ENCODE measurements around the gene ELP4. TPM values are rescaled to one million over a fixed set of nuclear protein-coding genes. Genes with fewer than 3 reads are reported as not detected.
"Not testable (repeated sequence)": the region's sequence is repeated elsewhere in the genome, so short reads cannot be mapped to it uniquely, and the experiment has no call there.

Gene ELP4
- total and polyA plus RNA-seq, 12 donors = 9.8 to 19.5 (median 15.9) TPM

DNA sequence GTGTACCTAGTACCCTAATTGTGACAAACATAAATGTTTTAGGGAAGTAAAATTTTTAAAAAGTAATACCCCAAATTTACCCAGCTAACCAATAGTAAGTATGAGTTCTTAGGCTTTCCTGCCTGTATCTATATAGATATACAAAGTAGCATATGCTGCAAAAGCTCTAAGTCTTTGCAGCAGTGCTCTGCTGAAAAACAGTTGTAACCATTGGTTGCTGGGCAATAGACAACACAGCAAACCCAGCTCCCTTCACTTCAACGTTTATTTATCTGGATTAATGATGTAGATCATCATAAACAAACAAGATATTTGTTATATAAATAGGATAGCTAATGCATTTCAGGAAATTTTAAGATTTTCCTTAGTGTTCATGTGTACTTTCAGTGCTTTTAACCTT lies 218.9 kb downstream of the ELP4 start:
- ATAC-seq (no peak), DNase-seq (no peak)
- TF ChIP-seq, protein P1, sequence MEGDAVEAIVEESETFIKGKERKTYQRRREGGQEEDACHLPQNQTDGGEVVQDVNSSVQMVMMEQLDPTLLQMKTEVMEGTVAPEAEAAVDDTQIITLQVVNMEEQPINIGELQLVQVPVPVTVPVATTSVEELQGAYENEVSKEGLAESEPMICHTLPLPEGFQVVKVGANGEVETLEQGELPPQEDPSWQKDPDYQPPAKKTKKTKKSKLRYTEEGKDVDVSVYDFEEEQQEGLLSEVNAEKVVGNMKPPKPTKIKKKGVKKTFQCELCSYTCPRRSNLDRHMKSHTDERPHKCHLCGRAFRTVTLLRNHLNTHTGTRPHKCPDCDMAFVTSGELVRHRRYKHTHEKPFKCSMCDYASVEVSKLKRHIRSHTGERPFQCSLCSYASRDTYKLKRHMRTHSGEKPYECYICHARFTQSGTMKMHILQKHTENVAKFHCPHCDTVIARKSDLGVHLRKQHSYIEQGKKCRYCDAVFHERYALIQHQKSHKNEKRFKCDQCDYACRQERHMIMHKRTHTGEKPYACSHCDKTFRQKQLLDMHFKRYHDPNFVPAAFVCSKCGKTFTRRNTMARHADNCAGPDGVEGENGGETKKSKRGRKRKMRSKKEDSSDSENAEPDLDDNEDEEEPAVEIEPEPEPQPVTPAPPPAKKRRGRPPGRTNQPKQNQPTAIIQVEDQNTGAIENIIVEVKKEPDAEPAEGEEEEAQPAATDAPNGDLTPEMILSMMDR (IDR thresholded peaks at IDR 0.05) = no peak
- WGBS, 2 donors = 35 to 41% methylated on average over 1 of the region's 1 CpG
- intact Hi-C loops (cut with DNase I) = no loop called here
- Histone ChIP-seq H3K4me3 (no peak overlapping the region), H3K27me3 (no peaks in the 10 kb centered on the region), H3K36me3 (peaks cover 0 to 19% (median 0%) of the 10 kb centered on the region in 9 donors), H3K9me3 (peaks cover 0 to 28% (median 3%) of the 10 kb centered on the region in 11 donors), H3K4me1 (no peaks in the 10 kb centered on the region), H3K27ac (no peak overlapping the region)

DNA sequence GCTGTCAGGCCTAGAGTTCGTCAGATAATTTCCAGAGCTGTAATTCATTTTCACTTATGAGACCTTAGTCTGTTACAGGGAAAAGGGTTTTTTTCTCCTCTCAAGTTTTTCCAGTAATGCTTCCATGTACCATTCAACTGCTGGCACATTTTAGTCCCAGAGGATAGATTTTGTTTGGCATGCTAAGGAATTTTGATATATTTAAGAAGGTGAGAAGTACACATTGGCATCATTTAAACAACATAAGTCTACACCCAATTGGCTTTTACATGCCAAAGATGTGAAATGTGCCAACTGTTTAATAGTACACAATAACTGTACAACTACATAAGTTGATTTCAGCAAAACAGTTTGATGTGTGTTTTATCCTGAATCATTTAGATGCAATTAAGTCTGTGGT lies 230.6 kb downstream of the ELP4 start:
- peaks cover 0 to 46% (median 7%) of the 10 kb centered on the region in 11 donors for H3K9me3 ChIP-seq
- TF ChIP-seq, protein P1 (IDR thresholded peaks at IDR 0.05) = no peak
- H3K27ac ChIP-seq = no peak overlapping the region
- peaks cover 0 to 5% (median 0%) of the 10 kb centered on the region in 9 donors for H3K36me3 ChIP-seq
- no peak for ATAC-seq
- H3K4me1 ChIP-seq = no peaks in the 10 kb centered on the region
- intact Hi-C loops (cut with DNase I) = no loop called here
- no peaks in the 10 kb centered on the region for H3K27me3 ChIP-seq
- no peak for DNase-seq
- H3K4me3 ChIP-seq = no peak overlapping the region
- 87 to 95% methylated on average over 1 of the region's 1 CpG for WGBS, 2 donors

DNA sequence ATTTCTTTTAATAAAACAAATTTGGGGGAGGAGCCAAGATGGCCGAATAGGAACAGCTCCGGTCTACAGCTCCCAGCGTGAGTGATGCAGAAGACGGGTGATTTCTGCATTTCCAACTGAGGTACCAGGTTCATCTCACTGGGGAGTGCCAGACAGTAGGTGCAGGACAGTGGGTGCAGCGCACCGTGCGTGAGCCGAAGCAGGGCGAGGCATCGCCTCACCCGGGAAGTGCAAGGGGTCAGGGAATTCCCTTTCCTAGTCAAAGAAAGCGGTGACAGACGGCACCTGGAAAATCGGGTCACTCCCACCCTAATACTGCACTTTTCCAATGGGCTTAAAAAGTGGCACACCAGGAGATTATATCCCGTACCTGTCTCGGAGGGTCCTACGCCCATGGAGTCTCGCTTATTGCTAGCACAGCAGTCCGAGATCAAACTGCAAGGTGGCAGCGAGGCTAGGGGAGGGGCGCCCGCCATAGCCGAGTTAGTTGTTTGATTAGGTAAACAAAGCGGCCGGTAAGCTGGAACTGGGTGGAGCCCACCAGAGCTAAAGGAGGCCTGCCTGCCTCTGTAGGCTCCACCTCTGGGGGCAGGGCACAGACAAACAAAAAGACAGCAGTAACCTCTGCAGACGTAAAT lies 231.3 kb downstream of the ELP4 start:
- ATAC-seq; H3K36me3 ChIP-seq; intact Hi-C loops (cut with DNase I); DNase-seq; H3K27ac ChIP-seq; H3K4me3 ChIP-seq; H3K4me1 ChIP-seq; H3K27me3 ChIP-seq: not testable (repeated sequence)
- H3K9me3 ChIP-seq = peaks cover 0 to 43% (median 7%) of the 10 kb centered on the region in 11 donors
- WGBS, 2 donors = 93 to 97% methylated on average over 26 of the region's 26 CpGs

DNA sequence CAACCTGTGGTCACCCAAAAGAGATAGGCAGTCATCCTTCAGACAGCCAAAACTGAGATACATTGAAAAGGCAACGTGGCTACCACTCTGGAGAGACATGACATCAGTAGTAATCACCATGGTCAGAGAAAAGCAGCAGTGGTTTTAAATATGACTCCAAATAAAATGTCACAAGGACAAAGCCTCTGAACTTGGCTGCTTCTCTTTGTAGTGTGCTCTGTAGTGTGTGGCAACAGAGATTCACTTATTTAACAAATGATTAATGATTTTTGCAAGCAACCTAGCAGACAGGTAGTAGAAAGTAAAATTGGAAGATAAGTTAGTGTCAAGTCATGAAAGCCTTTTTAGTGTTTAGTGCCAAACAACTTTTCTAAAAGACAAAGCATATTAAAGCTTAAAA lies 238.0 kb downstream of the ELP4 start:
- Histone ChIP-seq H3K27me3 (no peaks in the 10 kb centered on the region), H3K36me3 (no peaks in the 10 kb centered on the region), H3K4me3 (no peak overlapping the region), H3K4me1 (no peaks in the 10 kb centered on the region), H3K9me3 (peaks cover 0 to 6% (median 0%) of the 10 kb centered on the region in 11 donors), H3K27ac (no peak overlapping the region)
- ATAC-seq (no peak), DNase-seq (no peak)
- WGBS, 2 donors = 31 to 52% methylated on average over 1 of the region's 1 CpG
- TF ChIP-seq, protein P1 (IDR thresholded peaks at IDR 0.05) = no peak
- intact Hi-C loops (cut with DNase I) = no loop called here

DNA sequence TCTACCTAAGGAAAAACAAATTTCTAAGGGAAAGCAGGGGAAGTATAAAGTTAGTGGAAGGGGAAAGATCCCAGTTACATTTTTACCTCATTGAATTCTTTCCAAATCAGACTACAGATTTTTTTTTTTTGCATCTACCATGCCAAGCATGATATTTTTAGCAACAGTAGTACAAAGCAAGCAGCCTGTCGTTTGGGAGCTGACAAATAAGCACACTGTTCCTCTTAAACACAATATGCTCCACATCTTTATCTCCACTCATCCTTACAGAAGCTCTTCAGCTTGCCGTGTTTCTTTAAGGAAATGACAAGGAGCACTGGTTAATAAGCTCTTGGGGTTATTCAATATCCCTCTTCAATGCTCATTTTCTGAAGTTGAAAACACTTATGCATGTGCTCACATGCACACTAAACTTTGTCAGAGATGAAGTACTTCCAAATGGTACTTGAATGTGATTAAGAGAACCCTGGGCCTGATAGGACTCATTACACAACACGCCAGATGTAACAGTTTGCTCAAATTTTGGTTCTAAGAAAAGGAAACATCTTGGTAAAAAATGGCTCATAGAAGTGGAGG lies 247.8 kb downstream of the ELP4 start:
- TF ChIP-seq, protein P1 (IDR thresholded peaks at IDR 0.05) = no peak

More for the DNA sequence above, 247.8 kb downstream of the ELP4 start:
- Histone ChIP-seq H3K36me3 (no peaks in the 10 kb centered on the region), H3K27ac (no peak overlapping the region), H3K4me3 (no peak overlapping the region), H3K27me3 (no peaks in the 10 kb centered on the region), H3K4me1 (peaks cover 0 to 16% (median 7%) of the 10 kb centered on the region in 9 donors), H3K9me3 (no peaks in the 10 kb centered on the region)
- 20 to 32% methylated on average over 3 of the region's 3 CpGs for WGBS, 2 donors
- no peak for DNase-seq
- ATAC-seq = peak in 3 of 8 donors; percentile 63 to 84 (median 76)
- intact Hi-C loops (cut with DNase I) = no loop called here
